Stimulated activated CD4-positive, alpha-beta T cell treated with anti-CD3 and anti-CD28 coated beads, Interleukin-1b, Interleukin-23, amount 100 ng/mL, for 1 hour (primary cell): ENCODE data around the gene MEGF6.

Source experiments
- DNase-seq, 2 donors: peaks; one replicate each; pipeline ENCODE4 v3.0.0-alpha.2; 2020; ENCODE audit warnings: low read depth in 2 of 2

The MEGF6 gene

GRCh38 chr1:3442901-3443300 lies 168.4 kb downstream of the MEGF6 start:
- DNase-seq, result no peak

- no peak for DNase-seq
Measured at GRCh38 chr1:3442331-3442730, 169.0 kb downstream of the MEGF6 start.

- DNase-seq, result no peak
Measured at GRCh38 chr1:3441880-3442279, 169.4 kb downstream of the MEGF6 start.

- no peak for DNase-seq
Measured at GRCh38 chr1:3441410-3441847, 169.9 kb downstream of the MEGF6 start.

GRCh38 chr1:3440711-3441409 lies 170.4 kb downstream of the MEGF6 start:
- no peak for DNase-seq

GRCh38 chr1:3440300-3440681 lies 171.0 kb downstream of the MEGF6 start:
- no peak for DNase-seq
